HepG2 (cell line): ENCODE measurements around the gene SLC18A2. TPM values are rescaled to one million over a fixed set of nuclear protein-coding genes. Genes with fewer than 3 reads are reported as not detected.

Experiments
- ATAC-seq: fragments of 200-7000 bp; cut with Tn5 transposase; 3 replicates; pipeline ENCODE4 v1.9.1; 2020; ENCODE audit warnings: mild to moderate bottlenecking, moderate library complexity
- BruUV-seq: library from RNA; stranded (reverse); fragments of 400-500 nt; replicated peaks from 2 replicates; lab custom pipeline; 2021; lab: Mats Ljungman, UMichigan
- CTCF ChIA-PET: fragments of 300-600 bp; formaldehyde crosslinking; extraction: SDS; loops from one replicate; lab custom pipeline; 2021; ENCODE audit warnings: low total read pairs, inconsistent platforms, low intra/inter-chr PET ratio; lab: Yijun Ruan, JAX
- POLR2A ChIA-PET: fragments of 350-600 bp; sonication (Branson Sonifier 250); formaldehyde crosslinking; loops from one replicate; lab custom pipeline; 2020; ENCODE audit warnings: antibody characterized with exemption, inconsistent platforms; lab: Yijun Ruan, JAX
- DNase-seq: peaks from one replicate; pipeline ENCODE4 v3.0.0-alpha.2; 2015; ENCODE audit warnings: low spot score
- FAIRE-seq: peaks from 3 replicates; lab custom pipeline; 2011; peaks lifted over from hg19 to GRCh38; lab: Jason Lieb, UNC
- H2AFZ ChIP-seq: one replicate; pipeline ENCODE4 v1.6.1; 2011; ENCODE audit warnings: low read length, inconsistent platforms
- H3K27ac ChIP-seq: fragments of 300-600 bp; 3 replicates; pipeline ENCODE4 v1.8.0; 2011; ENCODE audit warnings: mixed run types, mild to moderate bottlenecking, mixed read lengths, low read length, inconsistent platforms; ENCODE audit not compliant: insufficient read depth; ENCODE audit errors: extremely low read length
- H3K27me3 ChIP-seq, 2 experiments: fragments of 200-600 bp in 1 of 2; 2 replicates in 1 of 2; 3 replicates in 1 of 2; pipeline versions ENCODE4 v1.6.0 to v1.8.0; 2011; ENCODE audit warnings: low read length in 2 of 2, mild to moderate bottlenecking in 2 of 2, moderate library complexity in 2 of 2, inconsistent platforms in 1 of 2; ENCODE audit not compliant: insufficient read depth in 2 of 2, control insufficient read depth in 1 of 2
- H3K36me3 ChIP-seq, 2 experiments: fragments of 200-600 bp in 1 of 2; replicated peaks in 1 of 2; 2 replicates in 1 of 2; 3 replicates in 1 of 2; pipeline versions ENCODE4 v1.5.1 to v1.8.0; 2011; ENCODE audit warnings: low read length in 2 of 2, inconsistent platforms in 1 of 2; ENCODE audit not compliant: insufficient read depth in 2 of 2, control insufficient read depth in 1 of 2
- H3K4me1 ChIP-seq: 2 replicates; pipeline ENCODE4 v1.5.1; 2012; ENCODE audit warnings: low read length, inconsistent platforms; ENCODE audit not compliant: insufficient read depth
- H3K4me2 ChIP-seq: 2 replicates; pipeline ENCODE4 v1.6.0; 2011; ENCODE audit warnings: low read depth, low read length, inconsistent platforms
- H3K4me3 ChIP-seq, 3 experiments: fragments of 200-600 bp in 1 of 3; sonication (generic), shearing (Covaris generic) in 1 of 3; replicated peaks in 1 of 3; 2 replicates each; pipeline ENCODE4 v1.5.1; 2011 to 2016; ENCODE audit warnings: low read length in 3 of 3, inconsistent platforms in 2 of 3, low read depth in 2 of 3, mild to moderate bottlenecking in 2 of 3, control low read depth in 1 of 3, mixed read lengths in 1 of 3; ENCODE audit not compliant: insufficient read depth in 1 of 3
- H3K79me2 ChIP-seq: one replicate; pipeline ENCODE4 v1.6.1; 2011; ENCODE audit warnings: low read length, inconsistent platforms; ENCODE audit not compliant: insufficient read depth
- H3K9ac ChIP-seq: 2 replicates; pipeline ENCODE4 v1.6.0; 2011; ENCODE audit warnings: mild to moderate bottlenecking, low read depth, low read length, inconsistent platforms; ENCODE audit not compliant: insufficient read depth
- H3K9me3 ChIP-seq: 2 replicates; pipeline ENCODE4 v1.5.1; 2012; ENCODE audit warnings: mild to moderate bottlenecking, low read length
- H4K20me1 ChIP-seq: 2 replicates; pipeline ENCODE4 v1.6.0; 2011; ENCODE audit warnings: inconsistent platforms, mild to moderate bottlenecking, low read length, moderate library complexity; ENCODE audit not compliant: insufficient read depth
- FIP1L1 ChIP-seq: fragments of 200-400 bp; formaldehyde crosslinking; IDR thresholded peaks from 2 replicates; pipeline ENCODE4 v1.6.1; 2018; ENCODE audit warnings: low read depth, mild to moderate bottlenecking, low read length, moderate library complexity, borderline replicate concordance; ENCODE audit not compliant: insufficient read depth
- IKZF4 ChIP-seq: sonication (generic); formaldehyde crosslinking; IDR thresholded peaks from 2 replicates; pipeline ENCODE4 v1.5.1; 2020; ENCODE audit warnings: borderline replicate concordance, mild to moderate bottlenecking, low read depth, missing genetic modification reagents; ENCODE audit errors: not compliant biosample characterization
- MTF1 ChIP-seq: sonication (generic); formaldehyde crosslinking; IDR thresholded peaks from 2 replicates; pipeline ENCODE4 v1.5.0; 2020; ENCODE audit warnings: missing genetic modification reagents
- NBN ChIP-seq: fragments of 450-650 bp; conservative IDR thresholded peaks from 2 replicates; pipeline ENCODE4 v1.6.1; 2017
- PREB ChIP-seq: sonication (generic); formaldehyde crosslinking; IDR thresholded peaks from 2 replicates; pipeline ENCODE4 v1.4.0; 2020; ENCODE audit warnings: missing genetic modification reagents
- SP5 ChIP-seq: IDR thresholded peaks from 2 replicates; pipeline ENCODE4 v1.6.1; 2016; ENCODE audit warnings: low read depth, borderline replicate concordance
- TCF7L2 ChIP-seq: IDR thresholded peaks from 2 replicates; pipeline ENCODE4 v1.6.1; 2011; ENCODE audit warnings: mild to moderate bottlenecking, low read depth, low read length, moderate library complexity
- THAP11 ChIP-seq: IDR thresholded peaks from 2 replicates; pipeline ENCODE4 v1.6.1; 2016; ENCODE audit warnings: missing biosample characterization, missing genetic modification reagents
- TRIM24 ChIP-seq: sonication (generic); formaldehyde crosslinking; IDR thresholded peaks from 2 replicates; pipeline ENCODE4 v1.8.0; 2022; ENCODE audit warnings: mild to moderate bottlenecking, missing genetic modification reagents
- ZFP90 ChIP-seq: sonication (generic); formaldehyde crosslinking; IDR thresholded peaks from 2 replicates; pipeline ENCODE4 v1.8.0; 2022; ENCODE audit warnings: missing genetic modification reagents, mild to moderate bottlenecking, inconsistent platforms, borderline replicate concordance
- ZNF232 ChIP-seq: sonication (generic); formaldehyde crosslinking; IDR thresholded peaks from 2 replicates; pipeline ENCODE4 v1.4.0; 2020; ENCODE audit warnings: missing genetic modification reagents, borderline replicate concordance
- ZNF333 ChIP-seq: sonication (generic); formaldehyde crosslinking; IDR thresholded peaks from 2 replicates; pipeline ENCODE4 v1.4.0; 2020; ENCODE audit warnings: mild to moderate bottlenecking, missing genetic modification reagents, borderline replicate concordance
- ZNF747 ChIP-seq: sonication (generic); formaldehyde crosslinking; IDR thresholded peaks from 2 replicates; pipeline ENCODE4 v1.8.1; 2023; ENCODE audit warnings: missing genetic modification reagents, mild to moderate bottlenecking, borderline replicate concordance
- ZNF768 ChIP-seq: sonication (generic); formaldehyde crosslinking; IDR thresholded peaks from 2 replicates; pipeline ENCODE4 v1.4.0; 2020; ENCODE audit warnings: missing genetic modification reagents
- WGBS: methylation state at CpG from one replicate; pipeline ENCODE4 v1.1.6; 2017; ENCODE audit warnings: low lambda C conversion rate; 5-methylcytosine and 5-hydroxymethylcytosine counted together
- in situ Hi-C: cut with HindIII; loops from 2 replicates; pipeline ENCODE4 v1.10.0; 2017; ENCODE audit warnings: low pct_unique_long_range_greater_than_20kb; ENCODE audit not compliant: extremely low pct_ligation_motif_present
- intact Hi-C: fragments of 100-400 bp; cut with micrococcal nuclease; formaldehyde crosslinking; loops from one replicate; pipeline ENCODE4 v1.10.0; 2022; ENCODE audit not compliant: unreplicated experiment
- polyA plus RNA-seq, 8 experiments: library from polyadenylated mRNA; depleted of rRNA in 3 of 8; stranded (reverse) in 7 of 8; unstranded in 1 of 8; fragments of >200 nt; fragmentation: Illumina TruSeq in 4 of 8; extraction: Trizol in 4 of 8; gene quantifications; 2 replicates each; pipeline versions ENCODE4 v1.2.1 to v1.2.3, GENCODE V29; 2011 to 2016; ENCODE audit warnings: low read depth in 4 of 8, missing spikeins in 1 of 8, mixed read lengths in 1 of 8; ENCODE audit not compliant: insufficient read depth in 1 of 8
- total RNA-seq, 5 experiments: library from RNA; depleted of rRNA; stranded (reverse); fragments of >200 nt; fragmentation: Illumina TruSeq; extraction: Trizol; gene quantifications; 2 replicates each; pipeline ENCODE4 v1.2.3, GENCODE V29; 2016; ENCODE audit warnings: low read depth in 1 of 5
- TF ChIP-seq, protein P1 (sequence below): IDR thresholded peaks from 2 replicates; pipeline ENCODE4 v1.6.1; 2016; ENCODE audit warnings: mild to moderate bottlenecking, missing biosample characterization, missing genetic modification reagents

The SLC18A2 gene
- total and polyA plus RNA-seq, 2 of the 13 experiments (the other 11 are each of a cell fraction or from before 2014, with no cell fraction given) = not detected

DNA sequence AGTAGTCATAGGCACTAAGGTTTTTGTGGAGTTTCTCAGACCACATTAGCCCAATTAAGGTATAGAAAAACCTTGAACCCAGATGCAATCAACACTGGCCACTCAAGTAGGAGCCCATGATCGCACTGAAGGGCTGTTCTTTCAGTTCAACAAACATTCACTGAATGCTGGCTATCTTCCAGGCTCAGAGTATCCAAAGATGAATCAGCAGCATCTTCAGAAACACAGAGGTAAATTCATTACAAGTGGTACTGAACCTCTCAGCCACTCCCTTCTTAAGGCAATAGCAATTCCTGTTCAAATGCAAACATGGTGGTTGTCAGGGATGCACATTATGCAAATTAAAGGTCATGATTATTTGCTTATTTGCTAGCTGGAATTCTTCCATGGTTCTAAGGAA lies 26.5 kb upstream of the SLC18A2 start:
- Histone ChIP-seq H4K20me1 (no peaks in the 10 kb centered on the region), H3K4me2 (no peak overlapping the region), H3K36me3 (no peaks in the 10 kb centered on the region), H3K9me3 (peaks cover 17% of the 10 kb centered on the region), H3K4me1 (peaks cover 16% of the 10 kb centered on the region), H3K27me3 (peaks cover 2 to 35% of the 10 kb centered on the region in 2 experiments; a peak in 4 of 5 replicates), H3K27ac (no peak overlapping the region), H3K9ac (no peak overlapping the region), H3K4me3 (no peak overlapping the region), H3K79me2 (no peaks in the 10 kb centered on the region), H2AFZ (no peak overlapping the region)
- no CpG with 5 or more reads among the region's 1 CpG for WGBS
- intact Hi-C loops = no loop called here
- TF ChIP-seq TRIM24 (CRISPR knock-in tag) = no peak
- TF ChIP-seq ZNF747 = no peak
- no peak for TF ChIP-seq TCF7L2
- TF ChIP-seq THAP11 (CRISPR knock-in tag) = no peak
- TF ChIP-seq, protein P1, sequence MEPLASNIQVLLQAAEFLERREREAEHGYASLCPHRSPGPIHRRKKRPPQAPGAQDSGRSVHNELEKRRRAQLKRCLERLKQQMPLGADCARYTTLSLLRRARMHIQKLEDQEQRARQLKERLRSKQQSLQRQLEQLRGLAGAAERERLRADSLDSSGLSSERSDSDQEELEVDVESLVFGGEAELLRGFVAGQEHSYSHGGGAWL = no peak
- TF ChIP-seq NBN = no peak
- no peak for TF ChIP-seq ZNF333
- no peak for TF ChIP-seq ZNF232 (CRISPR knock-in tag)
- TF ChIP-seq SP5 (CRISPR knock-in tag) = no peak
- TF ChIP-seq ZFP90 (CRISPR knock-in tag) = no peak
- TF ChIP-seq MTF1 (CRISPR knock-in tag) = no peak
- TF ChIP-seq FIP1L1 = no peak
- no peak for TF ChIP-seq IKZF4
- TF ChIP-seq ZNF768 (CRISPR knock-in tag) = no peak
- no peak for TF ChIP-seq PREB (CRISPR knock-in tag)
- no peak for DNase-seq
- ATAC-seq = no peak
- POLR2A ChIA-PET = no interaction called here
- in situ Hi-C loops = no loop called here
- FAIRE-seq = no peak
- no TSS peak for BruUV-seq
- CTCF ChIA-PET = interaction anchor here (1.4 kb wide), 1 partner anchor 106 kb away, joined by 4 read pairs; no protein-coding TSS in a partner anchor
